HG03575 (cell line): Measurements from ENCODE around the gene RGS3.
A peak's percentile ranks its signal among the peaks of the same experiment; 100 is the strongest.
"Not testable (repeated sequence)": the region's sequence is repeated elsewhere in the genome, so short reads cannot be mapped to it uniquely, and the experiment has no call there.

Source experiments
- ATAC-seq: cut with Tn5 transposase; IDR thresholded peaks from one replicate; pipeline ENCODE4 v1.9.1; 2021; ENCODE audit not compliant: unreplicated experiment, insufficient number of reproducible peaks, low FRiP score; ENCODE audit errors: extremely low read depth

Gene RGS3

DNA sequence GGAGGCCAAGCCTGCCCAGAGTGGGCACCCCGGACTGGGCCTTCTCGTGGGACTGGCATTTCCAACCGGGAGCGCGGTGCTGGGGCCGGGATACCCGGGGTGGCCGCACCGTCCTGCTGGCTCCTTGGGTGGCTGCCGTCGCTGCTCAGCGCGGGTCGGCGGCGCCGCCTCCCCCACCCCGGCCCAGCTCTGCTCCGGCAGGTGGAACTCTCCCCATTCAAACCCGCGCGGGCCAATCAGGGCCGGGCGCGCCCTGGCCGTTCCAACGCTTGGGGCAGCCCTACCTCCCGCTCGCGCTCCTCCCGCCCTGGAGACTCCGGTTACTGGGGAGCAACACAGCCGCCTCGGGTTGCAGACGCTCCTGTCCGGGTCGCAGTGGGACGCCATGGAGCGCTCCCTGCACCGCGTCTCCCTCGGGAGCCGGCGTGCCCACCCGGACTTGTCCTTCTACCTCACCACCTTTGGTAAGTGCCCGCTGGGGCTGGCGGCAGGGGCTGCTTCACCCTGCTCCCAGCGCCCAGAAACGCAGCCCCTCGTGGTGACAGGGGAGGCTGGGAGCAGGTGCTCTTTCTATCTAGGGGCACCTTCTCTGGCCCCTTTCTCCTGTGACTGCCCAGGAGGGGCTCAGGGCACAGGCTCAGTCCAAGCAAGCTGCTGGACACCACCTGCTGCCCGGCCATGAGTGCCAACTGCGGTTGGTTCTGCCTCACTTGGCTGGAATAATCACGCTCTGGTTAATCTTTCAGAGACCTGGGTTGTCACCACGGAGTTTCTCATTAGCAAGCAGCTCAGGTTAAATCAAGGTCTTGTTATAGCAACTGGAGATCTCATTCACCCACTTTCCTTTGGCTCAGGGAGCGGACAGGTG is at the start of gene RGS3:
TSS of gene RGS3 (plus strand) at position 310 of the 868 bp plus-strand sequence. CDS start at position 386, 76 bp downstream.
- ATAC-seq, result no peak

DNA sequence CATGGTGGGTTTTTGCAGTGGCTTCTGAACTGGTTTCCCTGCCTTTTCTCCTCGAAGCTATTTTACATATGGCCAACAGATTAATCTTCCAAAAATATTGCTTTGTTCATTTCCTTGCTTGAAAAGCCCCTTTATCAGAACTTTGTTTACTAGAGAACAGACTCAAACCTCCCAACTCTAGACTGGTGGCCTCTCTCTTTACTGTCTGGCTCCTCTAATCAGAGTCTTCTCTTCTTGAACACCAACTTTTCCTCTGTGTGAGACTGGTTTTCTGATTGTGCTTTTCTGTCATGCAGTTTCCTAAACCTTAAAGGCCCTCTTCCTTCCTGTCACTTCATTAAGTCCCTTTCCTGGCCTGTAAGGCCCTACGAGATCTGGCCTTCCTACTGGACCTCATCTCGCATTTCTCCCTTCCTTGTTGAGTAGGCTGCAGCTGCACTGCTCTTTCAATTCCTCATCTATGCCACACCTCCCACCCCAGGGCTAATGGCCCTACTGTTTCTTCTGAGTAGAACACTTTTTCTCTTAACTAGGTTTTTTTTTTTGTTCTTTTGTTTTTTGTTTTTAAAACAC is 47.3 kb upstream of the RGS3 start:
- peak; percentile 79 for ATAC-seq

DNA sequence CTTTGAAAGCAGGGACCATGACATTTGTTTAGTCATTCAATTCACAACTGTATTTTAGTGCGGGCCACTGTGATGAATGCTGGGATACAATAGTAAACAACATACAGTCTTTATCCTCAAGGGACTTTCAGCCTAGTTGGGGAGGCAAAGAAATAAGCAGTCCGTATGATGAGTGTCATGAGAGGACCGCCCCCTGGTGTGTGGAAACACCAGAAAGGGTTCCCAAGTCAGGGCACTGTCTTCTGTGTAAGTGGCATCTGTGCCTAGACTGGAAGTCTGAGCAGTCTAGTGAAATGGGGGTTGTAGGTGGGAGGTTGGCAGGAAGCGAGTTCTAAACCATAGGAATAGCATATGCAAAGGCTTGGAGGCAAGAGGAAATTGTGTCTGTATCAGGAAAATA is 46.2 kb upstream of the RGS3 start:
- ATAC-seq, result no peak

DNA sequence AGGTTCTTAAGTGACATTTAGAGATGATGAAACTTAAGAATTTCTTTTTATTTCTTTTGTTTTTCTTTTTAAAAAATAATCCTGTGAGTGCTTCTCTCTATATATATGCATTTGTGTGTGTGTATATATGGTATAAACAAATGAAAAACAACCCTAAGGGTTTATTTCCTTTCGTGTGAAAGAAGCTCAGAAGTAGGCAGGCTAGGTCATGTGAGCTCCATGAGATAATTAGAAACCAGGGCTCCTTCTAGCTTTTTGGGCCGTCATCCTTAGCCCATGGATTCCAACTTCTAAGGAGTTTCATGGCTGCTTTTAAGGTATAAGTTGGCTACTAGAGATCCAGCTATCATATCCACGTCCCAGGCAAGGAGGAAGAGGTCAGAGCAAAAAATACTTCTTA is 41.8 kb upstream of the RGS3 start:
- no peak for ATAC-seq

DNA sequence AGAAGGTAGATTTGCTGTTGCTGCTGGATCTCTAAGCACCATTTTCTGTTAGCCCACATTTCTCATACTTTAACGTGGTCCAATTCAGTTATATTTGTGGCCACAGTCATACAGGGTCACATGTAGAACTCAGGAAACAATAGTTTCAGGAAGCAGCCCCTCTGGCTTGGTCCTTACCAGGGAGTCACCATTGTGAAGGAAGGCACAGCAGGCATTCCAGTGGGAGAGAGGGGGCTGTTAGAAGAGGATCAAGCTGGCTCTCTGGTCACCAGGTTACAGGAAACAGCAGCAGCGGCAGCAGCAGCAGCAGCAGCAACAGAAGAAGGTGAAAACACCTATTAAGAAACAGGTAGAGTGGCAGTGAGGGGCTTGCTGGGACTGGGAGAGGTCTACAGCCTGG is 38.5 kb upstream of the RGS3 start:
- ATAC-seq, result no peak

DNA sequence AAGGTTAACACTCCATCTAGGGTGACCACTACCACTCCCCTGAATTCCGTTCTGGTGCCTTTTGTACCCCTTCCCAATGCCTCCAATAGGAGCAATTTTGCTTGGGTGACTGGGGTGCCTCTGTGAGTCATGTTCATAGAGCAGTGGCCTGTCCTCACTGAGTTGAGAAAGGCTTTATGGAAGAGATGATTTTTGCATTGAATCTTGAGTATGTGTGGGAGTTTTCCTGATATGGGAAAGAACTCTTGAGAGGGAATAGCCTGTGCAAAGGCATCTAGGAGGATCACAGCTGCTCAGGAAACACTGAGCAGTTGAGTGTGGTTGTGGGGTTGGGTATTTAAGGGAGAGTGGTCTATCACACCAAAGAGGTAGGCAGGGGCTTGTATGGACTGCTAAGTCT is 36.8 kb upstream of the RGS3 start:
- no peak for ATAC-seq

DNA sequence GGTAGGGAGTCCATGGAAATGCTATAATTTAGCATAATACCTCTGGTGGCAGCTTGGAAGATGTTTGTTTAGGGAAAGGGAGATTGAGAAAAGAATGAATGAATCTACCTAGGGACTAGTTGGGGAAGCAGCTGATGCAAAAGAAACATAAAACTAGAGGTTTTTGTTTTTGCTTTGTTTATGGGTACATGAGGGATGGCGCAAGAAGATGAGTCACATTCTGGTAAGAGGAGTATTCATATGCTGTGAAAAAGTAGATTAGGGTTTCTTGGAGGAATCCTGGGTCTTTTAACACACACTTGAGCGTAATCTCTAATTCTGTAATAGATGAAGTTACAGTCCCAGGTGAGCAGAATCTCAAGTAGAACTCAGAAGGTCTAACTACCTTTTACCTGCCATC is 35.9 kb upstream of the RGS3 start:
- ATAC-seq, result no peak

DNA sequence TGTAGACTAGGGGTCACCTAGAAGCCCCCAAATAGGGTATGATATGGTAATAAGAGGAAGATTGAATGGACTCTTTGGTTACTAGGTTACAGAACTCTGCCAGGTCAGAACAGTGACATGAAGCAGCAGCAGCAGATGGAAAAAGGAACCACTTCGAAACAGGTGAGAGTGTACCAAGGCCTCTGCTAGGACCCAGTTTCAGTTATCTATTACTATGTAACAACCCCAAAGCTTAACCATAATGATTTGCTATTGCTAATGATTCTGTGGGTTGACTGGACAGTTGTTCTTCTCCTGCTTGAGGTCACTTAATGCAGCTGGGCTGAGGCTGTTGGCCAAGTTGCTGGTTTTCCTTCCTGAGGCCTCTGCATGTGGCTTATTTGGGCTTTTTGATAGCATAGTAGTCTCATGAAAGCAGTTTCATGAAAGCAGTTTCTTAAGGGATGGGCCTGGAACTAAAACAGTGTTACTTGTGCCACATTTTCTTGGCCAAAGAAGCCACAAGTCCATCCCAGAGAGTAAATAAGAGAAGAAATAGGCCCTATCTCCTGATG is 35.4 kb upstream of the RGS3 start:
- ATAC-seq, result no peak

DNA sequence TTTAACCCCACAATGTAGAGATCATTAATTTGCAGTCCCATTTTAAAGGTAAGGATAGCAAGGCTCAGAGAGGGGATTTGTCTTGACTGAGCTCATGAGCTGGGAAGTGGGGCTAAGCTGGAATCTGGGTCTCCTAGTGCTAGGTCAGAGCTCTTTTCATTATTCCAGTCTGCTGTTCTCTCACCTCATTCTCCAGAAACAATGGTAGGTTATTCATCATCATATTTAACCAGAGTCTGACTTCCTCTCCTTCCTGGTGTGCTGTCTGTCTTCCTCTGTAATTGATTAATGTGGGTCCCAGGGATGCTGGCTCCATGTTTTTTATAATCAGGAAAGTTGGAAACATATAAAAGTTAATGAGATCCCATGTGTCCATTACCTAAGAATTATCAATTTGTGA is 32.3 kb upstream of the RGS3 start:
- no peak for ATAC-seq

DNA sequence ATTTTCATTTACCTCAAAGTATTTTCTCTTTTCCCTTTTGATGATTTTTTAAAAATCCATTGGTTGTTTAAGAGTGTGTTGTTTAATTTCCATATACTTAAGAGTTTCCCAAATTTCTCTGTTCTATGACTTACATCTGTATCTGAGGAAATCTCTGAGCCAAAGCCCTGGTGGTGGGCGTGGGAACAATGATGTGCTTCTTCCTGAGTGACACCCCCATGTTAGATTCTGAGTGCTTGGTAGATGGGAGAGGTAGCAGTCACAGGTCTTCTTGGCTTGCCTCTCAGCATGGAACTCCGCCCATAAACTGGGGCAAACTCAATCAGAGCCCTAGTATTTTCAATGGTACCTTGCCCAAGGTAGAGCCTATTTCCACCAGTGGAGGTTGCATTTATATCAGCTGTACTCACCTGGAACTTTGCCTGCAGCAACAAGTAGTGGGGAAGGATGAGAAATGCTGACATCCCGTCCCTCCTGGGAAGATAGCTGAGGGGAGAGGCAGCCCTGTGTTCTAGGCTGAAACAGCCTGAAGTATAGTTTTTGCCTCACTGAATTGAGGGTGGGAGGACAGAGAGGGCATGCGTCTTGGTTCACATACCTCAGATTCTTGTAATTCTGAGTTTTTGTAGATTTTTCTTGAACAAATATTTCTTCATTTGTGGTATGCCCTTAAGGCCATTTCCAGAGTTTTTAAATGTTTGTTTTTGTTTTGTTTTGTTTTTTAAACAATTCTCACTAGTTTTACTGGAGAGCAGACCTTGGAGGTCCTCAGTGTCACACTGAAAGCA is 26.6 kb upstream of the RGS3 start:
- no peak for ATAC-seq

DNA sequence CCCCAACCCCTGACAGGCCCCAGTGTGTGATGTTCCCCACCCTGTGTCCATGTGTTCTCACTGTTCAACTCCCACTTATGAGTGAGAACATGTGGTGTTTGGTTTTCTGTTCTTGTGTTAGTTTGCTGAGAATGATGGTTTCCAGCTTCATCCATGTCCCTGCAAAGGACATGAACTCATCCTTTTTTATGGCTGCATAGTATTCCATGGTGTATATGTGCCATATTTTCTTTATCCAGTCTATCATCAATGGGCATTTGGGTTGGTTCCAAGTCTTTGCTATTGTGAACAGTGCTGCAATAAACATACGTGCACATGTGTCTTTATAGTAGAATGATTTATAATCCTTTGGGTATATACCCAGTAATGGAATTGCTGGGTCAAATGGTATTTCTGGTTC is 25.8 kb upstream of the RGS3 start:
- ATAC-seq, result not testable (repeated sequence)

DNA sequence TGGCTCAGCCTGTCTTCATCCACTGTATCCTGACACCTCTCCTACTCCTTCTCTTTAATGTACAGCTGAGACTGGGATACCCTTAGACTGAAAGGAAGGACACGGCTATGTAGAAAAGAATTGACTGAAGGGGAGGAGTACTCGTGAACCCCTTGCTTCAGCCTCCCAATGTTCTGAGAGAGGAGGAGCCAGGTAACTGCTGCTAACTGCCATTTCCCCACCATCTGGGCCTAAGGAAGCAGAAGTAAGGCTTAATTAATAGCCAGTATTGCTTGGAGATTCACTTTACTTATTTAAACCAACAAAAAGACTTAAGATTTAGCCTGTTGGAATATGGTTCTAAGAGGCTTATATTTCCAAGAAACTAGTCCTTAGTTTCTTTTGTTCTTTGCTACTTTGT is 18.8 kb upstream of the RGS3 start:
- no peak for ATAC-seq

DNA sequence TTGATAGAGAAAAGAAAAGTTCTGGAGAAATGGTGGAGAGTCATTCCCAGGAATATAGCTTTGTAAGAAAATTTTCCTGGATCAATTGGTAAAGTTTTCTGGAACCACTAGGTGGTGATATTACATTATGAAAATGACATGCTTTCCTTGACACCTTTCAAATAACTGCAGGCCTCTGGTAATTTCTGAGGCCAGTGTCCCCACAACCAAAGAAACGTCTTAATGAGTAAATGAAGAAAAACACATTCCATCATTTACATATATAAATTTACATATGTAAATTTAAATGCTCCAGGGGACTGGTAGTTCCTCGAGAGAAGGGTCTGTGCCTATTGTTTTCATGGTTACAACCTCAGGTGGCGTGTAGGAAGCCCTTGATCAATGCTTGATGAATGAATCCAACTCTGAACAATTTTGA is 17.2 kb upstream of the RGS3 start:
- ATAC-seq, result no peak

DNA sequence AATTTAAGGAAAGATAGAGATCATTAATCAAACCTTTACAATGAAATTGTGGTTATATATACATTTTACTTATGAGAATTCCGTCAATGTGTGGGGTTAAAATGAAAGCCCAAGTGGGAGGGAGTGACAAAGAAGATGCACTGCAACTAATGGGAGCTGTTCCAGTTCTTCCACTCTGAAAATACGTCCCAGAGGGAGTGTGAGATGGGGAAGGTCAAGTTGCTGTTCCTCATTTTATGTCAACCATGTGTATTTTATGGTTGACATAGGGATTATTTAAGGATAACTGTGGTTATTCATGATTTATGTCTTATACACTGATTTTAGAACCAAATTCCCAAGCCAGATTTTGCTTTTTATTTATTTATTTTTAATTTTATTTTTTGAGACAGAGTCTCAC is 14.2 kb upstream of the RGS3 start:
- ATAC-seq, result no peak

DNA sequence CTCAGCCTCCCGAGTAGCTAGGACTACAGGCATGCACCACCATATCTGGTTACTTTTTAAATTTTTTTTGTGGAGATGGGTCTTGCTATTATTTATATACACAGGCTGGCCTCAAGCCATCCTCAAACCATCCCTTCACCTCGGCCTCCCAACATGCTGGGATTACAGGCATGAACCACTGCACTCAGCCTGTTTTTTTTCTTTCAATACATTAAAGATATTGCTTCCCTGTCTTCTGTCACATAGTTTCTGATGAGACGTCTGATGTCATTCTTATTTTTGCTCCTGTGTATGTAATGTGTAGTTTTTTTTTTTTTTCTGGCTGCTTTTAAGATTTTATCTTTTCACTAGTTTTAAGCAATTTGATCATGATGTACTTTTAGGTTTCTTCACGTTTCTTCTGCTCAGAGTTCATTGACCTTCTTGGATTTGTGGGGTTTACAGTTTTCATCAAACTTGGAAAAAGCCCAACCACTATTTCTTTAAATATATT is 11.4 kb upstream of the RGS3 start:
- ATAC-seq, result no peak

DNA sequence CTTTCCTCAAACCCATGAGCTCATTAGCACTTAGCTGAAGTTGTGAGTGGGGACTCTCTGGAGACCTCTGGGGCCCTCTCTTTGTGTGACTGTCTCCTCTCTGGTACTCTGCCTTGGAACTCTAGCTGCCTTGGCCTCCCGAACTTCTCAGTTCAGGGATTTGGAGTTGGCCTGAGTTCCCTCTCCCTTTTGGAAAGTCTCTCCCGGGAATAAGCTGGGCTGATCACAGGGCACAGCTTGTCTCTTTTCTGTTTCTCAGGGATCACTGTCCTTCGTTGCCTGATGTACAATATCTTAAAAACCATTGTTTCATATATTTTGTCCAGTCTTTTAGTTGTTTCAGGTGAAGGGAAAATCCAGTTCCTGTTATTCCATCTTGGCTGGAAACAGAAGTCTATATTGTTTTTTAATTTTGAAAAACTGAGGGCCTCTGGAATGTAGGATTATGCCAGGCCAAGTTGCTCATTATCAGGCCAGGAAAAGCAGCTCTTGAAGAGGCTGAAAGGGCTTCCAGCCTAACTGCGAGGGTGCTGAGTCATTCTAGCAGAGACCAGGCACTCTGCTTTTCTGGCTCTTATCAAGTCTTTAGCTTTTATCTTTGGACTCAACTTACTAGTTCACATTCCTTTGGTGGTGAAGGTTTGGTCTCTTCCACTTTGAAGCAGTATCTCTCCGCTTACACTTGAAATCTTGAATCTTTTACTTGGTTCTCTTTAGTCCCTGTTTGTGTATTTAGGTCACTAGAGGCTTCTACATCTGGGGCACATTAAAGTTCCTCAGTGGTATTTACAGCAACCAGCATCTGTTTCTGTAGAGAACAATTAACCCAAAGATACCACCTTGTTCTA is 8.4 kb upstream of the RGS3 start:
- ATAC-seq, result no peak

DNA sequence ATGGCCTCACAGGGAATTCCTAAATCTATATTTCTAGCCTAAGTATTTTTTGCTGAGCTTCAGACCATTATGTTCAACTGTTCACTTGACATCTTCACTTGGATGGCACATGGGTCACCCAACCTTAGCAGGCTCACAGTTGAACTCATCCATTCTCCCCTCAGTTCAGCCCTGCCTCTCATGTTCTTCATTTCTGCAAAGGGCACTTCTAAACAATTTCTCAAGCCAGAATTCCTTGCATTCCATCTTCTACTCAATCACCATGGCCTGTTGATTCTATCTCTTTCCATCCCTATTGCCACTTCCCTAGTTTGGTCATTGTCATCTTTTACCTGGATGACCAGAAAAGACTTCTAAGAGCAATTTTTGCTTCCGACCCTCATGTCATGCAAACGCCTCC is 7.3 kb upstream of the RGS3 start:
- ATAC-seq, result no peak

DNA sequence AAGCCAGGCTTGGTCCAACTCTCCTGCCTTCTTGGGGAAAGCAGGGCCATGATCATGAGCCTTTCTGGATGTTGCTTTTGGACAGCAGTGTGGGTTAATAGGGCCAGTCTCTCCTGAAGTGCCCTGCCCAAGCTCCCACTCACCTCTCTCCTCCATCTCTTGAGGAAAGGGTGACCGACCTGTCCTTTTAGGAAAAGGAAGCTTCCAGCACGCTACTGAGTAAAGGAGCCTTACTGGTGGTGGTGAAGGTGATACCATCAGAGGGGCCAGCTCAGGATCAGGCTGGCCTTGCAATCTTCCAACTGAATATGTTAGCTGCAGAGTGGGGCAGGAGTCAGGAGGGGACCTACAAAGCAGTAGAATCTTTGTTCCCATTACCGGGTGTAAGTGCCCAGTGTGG is 2.2 kb upstream of the RGS3 start:
- no peak for ATAC-seq

DNA sequence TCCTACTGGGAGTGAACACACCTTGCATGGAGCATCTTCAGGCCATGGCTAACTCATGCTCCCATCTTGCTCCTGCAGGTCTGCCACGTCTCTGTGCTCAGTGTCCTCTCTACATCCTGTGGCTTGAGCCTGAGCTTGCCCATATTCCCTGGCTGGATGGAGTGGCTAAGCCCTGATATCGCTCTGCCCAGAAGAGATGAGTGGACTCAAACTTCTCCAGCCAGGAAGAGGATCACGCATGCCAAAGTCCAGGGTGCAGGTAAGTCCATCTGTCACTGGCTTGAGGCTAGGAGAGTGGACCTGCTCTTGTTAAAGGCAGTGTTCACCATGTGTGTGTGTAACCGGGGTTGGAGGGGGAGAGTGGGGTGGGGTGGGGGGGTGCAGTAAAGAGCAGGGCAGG is 1.6 kb upstream of the RGS3 start:
- ATAC-seq, result no peak
